Retinal pigment epithelial cell (primary cell): Measurements from ENCODE around the gene IL5RA.
A peak's percentile ranks its signal among the peaks of the same experiment; 100 is the strongest.

Experiments used
- DNase-seq: peaks from one replicate; pipeline ENCODE4 v3.0.0-alpha.2; 2010; ENCODE audit warnings: low read depth
- H3K4me3 ChIP-seq: 2 replicates; pipeline ENCODE4 v1.5.1; 2011; ENCODE audit warnings: mild to moderate bottlenecking, low read length, control low read depth, moderate library complexity
- CTCF ChIP-seq: conservative IDR thresholded peaks from 2 replicates; pipeline ENCODE4 v1.5.1; 2011; ENCODE audit warnings: low read depth, low read length, control low read depth, inconsistent platforms

The IL5RA gene

GRCh38 chr3:3053974-3054373 is 56.2 kb downstream of the IL5RA start:
- no peak overlapping the region for H3K4me3 ChIP-seq

DNA sequence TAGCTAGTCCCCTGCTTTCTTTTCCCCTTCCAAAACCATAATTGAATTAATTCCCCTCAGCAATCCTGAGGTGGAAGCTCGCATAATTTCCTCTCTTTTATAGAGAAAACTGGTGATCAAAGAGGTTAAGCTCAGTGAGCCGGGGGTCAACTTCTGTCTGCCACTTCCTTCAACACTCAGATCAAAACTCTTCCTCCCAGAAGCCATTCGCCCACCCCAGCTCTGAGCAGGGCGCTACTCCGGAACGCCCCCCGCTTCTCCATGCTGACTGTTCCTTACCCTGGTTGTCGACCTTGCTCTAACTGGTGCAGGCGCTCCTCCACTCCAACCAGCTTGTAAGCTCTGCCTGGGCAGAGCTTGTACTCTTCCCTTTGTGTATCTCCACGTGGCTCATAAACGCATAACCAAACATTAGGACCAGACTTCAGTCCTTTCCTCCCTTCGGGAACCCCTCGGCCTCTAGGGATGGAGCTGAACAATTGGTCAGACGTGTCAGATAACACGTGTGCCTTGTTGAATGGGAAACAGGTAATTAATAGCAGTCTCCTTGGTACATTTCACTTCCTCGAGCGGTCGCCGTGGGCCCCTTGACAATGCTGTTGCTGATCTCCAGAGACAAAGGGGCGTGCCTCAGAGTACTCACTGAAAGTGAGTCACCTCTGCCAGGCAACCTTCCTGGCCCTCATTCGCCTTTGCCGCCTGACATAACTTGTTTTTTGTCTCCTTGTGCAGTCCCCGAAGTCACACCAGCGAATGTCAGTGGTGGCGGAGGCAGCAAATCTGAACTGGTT is 71.8 kb downstream of the IL5RA start:
- no peak for TF ChIP-seq CTCF
- DNase-seq, result no peak
- no peak overlapping the region for H3K4me3 ChIP-seq

More at GRCh38 chr3:3053974-3054373, 56.2 kb downstream of the IL5RA start:
- no peak for TF ChIP-seq CTCF
- no peak for DNase-seq

DNA sequence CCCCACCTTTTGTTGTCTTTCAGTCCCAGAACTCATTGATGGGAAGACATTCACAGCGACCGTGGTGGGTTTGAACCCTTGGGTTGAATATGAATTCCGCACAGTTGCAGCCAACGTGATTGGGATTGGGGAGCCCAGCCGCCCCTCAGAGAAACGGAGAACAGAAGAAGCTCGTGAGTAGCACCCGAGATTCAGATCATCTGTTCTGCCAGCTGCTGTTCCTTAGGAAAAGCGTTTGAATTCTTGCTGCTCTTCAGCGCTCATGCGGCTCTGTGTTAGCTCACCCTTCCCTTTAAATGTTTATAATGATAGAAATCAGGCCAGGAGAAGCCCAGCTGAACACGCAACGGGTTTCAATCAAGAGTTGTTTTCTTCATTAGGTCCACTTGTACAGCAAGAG is 73.0 kb downstream of the IL5RA start:
- no peak for TF ChIP-seq CTCF

GRCh38 chr3:3031326-3031725 is 78.8 kb downstream of the IL5RA start:
- H3K4me3 ChIP-seq, result no peak overlapping the region
- TF ChIP-seq CTCF, result no peak
- DNase-seq, result no peak

More for the DNA sequence above, 73.0 kb downstream of the IL5RA start:
- H3K4me3 ChIP-seq, result no peak overlapping the region
- DNase-seq, result no peak

DNA sequence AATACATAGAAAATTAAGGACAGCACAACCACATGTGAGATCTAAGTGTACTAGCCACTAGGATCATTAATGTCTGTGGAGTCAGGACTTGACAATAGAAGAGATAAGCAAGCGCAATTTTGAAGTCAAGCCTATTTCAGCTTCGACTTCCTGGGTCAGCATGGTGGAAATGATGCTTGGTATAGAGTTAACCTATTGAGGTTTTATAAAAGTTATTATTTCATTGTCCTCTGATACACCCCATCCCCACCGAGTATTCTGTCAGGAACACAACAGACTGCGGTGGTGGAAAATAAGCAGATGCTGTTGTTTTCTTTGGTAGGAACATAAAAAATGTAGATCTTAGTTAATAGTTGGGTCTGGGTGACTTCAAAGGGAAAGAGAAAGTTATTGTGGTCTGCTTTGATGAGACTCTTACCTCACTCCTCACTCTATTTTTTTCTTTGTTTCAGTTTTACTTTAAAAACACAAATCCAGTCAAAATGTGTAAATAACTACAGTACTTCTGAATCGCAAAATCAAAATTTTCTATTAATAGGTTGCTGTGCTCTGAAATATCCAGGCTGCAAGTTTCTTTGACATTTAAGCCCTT is 82.1 kb downstream of the IL5RA start:
- TF ChIP-seq CTCF, result no peak
- H3K4me3 ChIP-seq, result no peak overlapping the region
- no peak for DNase-seq

DNA sequence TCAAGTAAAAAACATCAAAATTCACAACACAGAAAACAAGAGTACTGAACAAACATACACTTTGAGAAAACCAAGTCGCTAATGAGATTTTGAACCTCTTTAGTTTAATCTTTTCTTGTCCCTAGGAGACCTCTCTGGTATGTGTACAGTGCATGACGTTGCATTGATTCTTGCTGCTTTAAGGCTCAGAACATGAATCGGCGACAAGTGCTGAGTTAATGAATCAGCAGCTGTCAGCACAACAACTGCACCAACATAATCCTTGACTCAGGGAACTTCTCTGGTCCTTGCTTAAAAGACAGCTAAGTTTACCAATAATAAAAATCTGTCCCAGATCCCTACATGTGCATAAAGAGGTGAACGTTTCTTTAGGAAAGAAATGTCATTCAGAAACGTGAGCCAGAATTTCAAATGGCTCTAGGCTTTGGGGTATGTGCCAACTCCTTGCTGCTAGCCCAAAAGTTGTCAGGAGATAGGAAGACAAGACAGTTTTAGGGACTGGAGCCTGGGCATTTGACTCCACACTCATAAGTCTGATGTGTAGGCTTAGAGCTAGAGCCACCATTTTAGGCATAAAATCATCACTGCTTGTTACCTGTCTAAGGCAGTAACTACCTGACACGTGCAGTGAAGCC is 86.9 kb downstream of the IL5RA start:
- no peak for TF ChIP-seq CTCF
- DNase-seq, result peak; percentile 10
- no peak overlapping the region for H3K4me3 ChIP-seq
